Adrenal gland (tissue), 5 donors: Measurements from ENCODE around the gene MAST4.

Experiments used
- POLR2A ChIP-seq, 2 donors: fragments of 450-650 bp; IDR thresholded peaks; one replicate each; pipeline ENCODE4 v1.6.1; 2017; ENCODE audit warnings: antibody characterized with exemption in 2 of 2, mild to moderate bottlenecking in 2 of 2, moderate library complexity in 1 of 2
- TF ChIP-seq, protein P1 (sequence below), 6 experiments: fragments of 450-650 bp in 4 of 6; fragments of 200-600 bp in 2 of 6; sonication (generic) in 1 of 6; IDR thresholded peaks; 1 replicate in 5 of 6; 2 replicates in 1 of 6; pipeline versions ENCODE4 v1.5.1 to v1.8.0; 2016 to 2021; ENCODE audit warnings: antibody characterized with exemption in 6 of 6, mild to moderate bottlenecking in 2 of 6, moderate library complexity in 1 of 6
- donor health status: DM: no; HTN: no; CAD: no.

DNA sequence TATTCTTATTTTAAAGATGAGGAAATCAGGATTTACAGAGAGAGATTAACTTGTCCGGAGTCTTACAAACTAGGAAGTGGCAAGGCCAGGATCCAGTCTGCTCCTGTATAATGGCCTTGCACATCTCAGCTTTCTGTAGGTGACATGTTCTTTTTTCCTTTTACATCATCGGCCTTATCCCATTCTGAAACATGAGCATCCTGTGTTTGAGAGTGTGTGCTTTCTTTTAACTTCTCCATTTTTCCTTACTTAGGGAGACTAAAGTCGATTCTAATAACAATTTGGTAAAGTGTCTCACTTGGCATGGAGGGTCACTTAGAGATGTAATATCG, 385.8 kb downstream of the MAST4 start:
- TF ChIP-seq, protein P1, sequence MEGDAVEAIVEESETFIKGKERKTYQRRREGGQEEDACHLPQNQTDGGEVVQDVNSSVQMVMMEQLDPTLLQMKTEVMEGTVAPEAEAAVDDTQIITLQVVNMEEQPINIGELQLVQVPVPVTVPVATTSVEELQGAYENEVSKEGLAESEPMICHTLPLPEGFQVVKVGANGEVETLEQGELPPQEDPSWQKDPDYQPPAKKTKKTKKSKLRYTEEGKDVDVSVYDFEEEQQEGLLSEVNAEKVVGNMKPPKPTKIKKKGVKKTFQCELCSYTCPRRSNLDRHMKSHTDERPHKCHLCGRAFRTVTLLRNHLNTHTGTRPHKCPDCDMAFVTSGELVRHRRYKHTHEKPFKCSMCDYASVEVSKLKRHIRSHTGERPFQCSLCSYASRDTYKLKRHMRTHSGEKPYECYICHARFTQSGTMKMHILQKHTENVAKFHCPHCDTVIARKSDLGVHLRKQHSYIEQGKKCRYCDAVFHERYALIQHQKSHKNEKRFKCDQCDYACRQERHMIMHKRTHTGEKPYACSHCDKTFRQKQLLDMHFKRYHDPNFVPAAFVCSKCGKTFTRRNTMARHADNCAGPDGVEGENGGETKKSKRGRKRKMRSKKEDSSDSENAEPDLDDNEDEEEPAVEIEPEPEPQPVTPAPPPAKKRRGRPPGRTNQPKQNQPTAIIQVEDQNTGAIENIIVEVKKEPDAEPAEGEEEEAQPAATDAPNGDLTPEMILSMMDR (IDR thresholded peaks at IDR 0.05), result no peak
- TF ChIP-seq POLR2A (IDR thresholded peaks at IDR 0.05), result no peak
